AG09309 (cell line): ENCODE measurements around the gene INHBA.

Experiments
- DNase-seq: peaks from one replicate; pipeline ENCODE4 v3.0.0-alpha.2; 2010; ENCODE audit warnings: low read depth
- H3K4me3 ChIP-seq: 2 replicates; pipeline ENCODE4 v1.5.1; 2011; ENCODE audit warnings: mild to moderate bottlenecking, low read depth, low read length, moderate library complexity; ENCODE audit not compliant: control insufficient read depth
- CTCF ChIP-seq: IDR thresholded peaks from 2 replicates; pipeline ENCODE4 v1.5.1; 2011; ENCODE audit warnings: mild to moderate bottlenecking, low read depth, low read length, inconsistent platforms; ENCODE audit not compliant: insufficient read depth, control insufficient read depth; ENCODE audit errors: missing control alignments

The INHBA gene

GRCh38 chr7:41742401-41743020, 39.6 kb upstream of the INHBA start:
- TF ChIP-seq CTCF = no peak
- no peak for DNase-seq
- H3K4me3 ChIP-seq = no peak overlapping the region

GRCh38 chr7:41738806-41739205, 35.9 kb upstream of the INHBA start:
- no peak for TF ChIP-seq CTCF
- DNase-seq = no peak

GRCh38 chr7:41738336-41738735, 35.4 kb upstream of the INHBA start:
- no peak for DNase-seq
- TF ChIP-seq CTCF = no peak
- no peak overlapping the region for H3K4me3 ChIP-seq

More at GRCh38 chr7:41738806-41739205, 35.9 kb upstream of the INHBA start:
- no peak overlapping the region for H3K4me3 ChIP-seq

GRCh38 chr7:41735206-41735605, 32.3 kb upstream of the INHBA start:
- TF ChIP-seq CTCF = no peak
- no peak for DNase-seq
- H3K4me3 ChIP-seq = no peak overlapping the region

- TF ChIP-seq CTCF = no peak
- DNase-seq = no peak
- H3K4me3 ChIP-seq = no peak overlapping the region
Measured at GRCh38 chr7:41732843-41733306, 30.0 kb upstream of the INHBA start.

- DNase-seq = no peak
- H3K4me3 ChIP-seq = no peak overlapping the region
- TF ChIP-seq CTCF = no peak
Measured at GRCh38 chr7:41732436-41732785, 29.5 kb upstream of the INHBA start.
